Panc1 (cell line): Measurements from ENCODE around the gene SLC41A3. TPM values are rescaled to one million over a fixed set of nuclear protein-coding genes. Genes with fewer than 3 reads are reported as not detected.
"Not testable (repeated sequence)": the region's sequence is repeated elsewhere in the genome, so short reads cannot be mapped to it uniquely, and the experiment has no call there.

Source experiments
- ATAC-seq: fragments of 200-7000 bp; cut with Tn5 transposase; 2 replicates; pipeline ENCODE4 v1.9.1; 2020; ENCODE audit warnings: mild to moderate bottlenecking, moderate library complexity
- BruUV-seq: library from RNA; stranded (reverse); fragments of 400-500 nt; replicated peaks from 2 replicates; lab custom pipeline; 2021; lab: Mats Ljungman, UMichigan
- CTCF ChIA-PET: fragments of 300-600 bp; sonication (Branson Sonifier 250); formaldehyde crosslinking; loops from one replicate; lab custom pipeline; 2022; ENCODE audit warnings: antibody characterized with exemption; lab: Charles Lee
- POLR2A ChIA-PET: fragments of 300-600 bp; sonication (Branson Sonifier 250); formaldehyde crosslinking; loops from one replicate; lab custom pipeline; 2022; ENCODE audit warnings: antibody characterized with exemption; lab: Charles Lee
- DNase-seq: peaks from one replicate; pipeline ENCODE4 v3.0.0-alpha.2; 2010; ENCODE audit warnings: low read depth, low spot score
- H3K27ac ChIP-seq: 2 replicates; pipeline ENCODE4 v1.5.1; 2011; ENCODE audit warnings: mild to moderate bottlenecking, low read length, inconsistent platforms
- H3K27me3 ChIP-seq: fragments of 200-500 bp; sonication (Bioruptor generic); 2 replicates; pipeline ENCODE4 v1.6.0; 2014; ENCODE audit warnings: low read length, inconsistent platforms; ENCODE audit not compliant: control insufficient read depth, insufficient read depth
- H3K36me3 ChIP-seq: fragments of 200-500 bp; sonication (Bioruptor generic); 2 replicates; pipeline ENCODE4 v1.5.1; 2014; ENCODE audit warnings: inconsistent platforms, mild to moderate bottlenecking, low read length, moderate library complexity; ENCODE audit not compliant: control insufficient read depth, insufficient read depth
- H3K4me1 ChIP-seq: 2 replicates; pipeline ENCODE4 v1.5.1; 2011; ENCODE audit warnings: inconsistent platforms, mild to moderate bottlenecking, low read length, moderate library complexity; ENCODE audit not compliant: control insufficient read depth, insufficient read depth
- H3K4me3 ChIP-seq, 2 experiments: 2 replicates each; pipeline ENCODE4 v1.5.1; 2011 to 2012; ENCODE audit warnings: low read depth in 2 of 2, low read length in 2 of 2, mild to moderate bottlenecking in 2 of 2, inconsistent platforms in 1 of 2, moderate library complexity in 1 of 2
- H3K9me3 ChIP-seq: fragments of 200-500 bp; sonication (Bioruptor generic); 2 replicates; pipeline ENCODE4 v1.5.1; 2014; ENCODE audit warnings: low read depth, mild to moderate bottlenecking, inconsistent platforms, low read length, moderate library complexity; ENCODE audit not compliant: control insufficient read depth, insufficient read depth
- POLR2AphosphoS5 ChIP-seq: IDR thresholded peaks from 2 replicates; pipeline ENCODE4 v1.6.1; 2012; ENCODE audit warnings: mild to moderate bottlenecking, low read depth, low read length, moderate library complexity
- SIN3A ChIP-seq: IDR thresholded peaks from 2 replicates; pipeline ENCODE4 v1.6.1; 2012; ENCODE audit warnings: low read depth, mild to moderate bottlenecking, low read length, moderate library complexity, borderline replicate concordance; ENCODE audit not compliant: insufficient read depth
- TCF7L2 ChIP-seq: IDR thresholded peaks from 2 replicates; pipeline ENCODE4 v1.6.1; 2011; ENCODE audit warnings: mild to moderate bottlenecking, low read depth, low read length, inconsistent platforms
- in situ Hi-C: cut with HindIII; loops from 2 replicates; pipeline ENCODE4 v1.10.0; 2016; ENCODE audit warnings: low sequenced_read_pairs, low pct_unique_long_range_greater_than_20kb
- intact Hi-C: fragments of 100-400 bp; cut with micrococcal nuclease; formaldehyde crosslinking; loops from one replicate; pipeline ENCODE4 v1.10.0; 2022; ENCODE audit not compliant: unreplicated experiment
- total RNA-seq: library from RNA; stranded (reverse); gene quantifications from one replicate; pipeline ENCODE4 v1.2.1, GENCODE V29; 2021; ENCODE audit not compliant: unreplicated experiment
- TF ChIP-seq, protein P1 (sequence below): fragments of 450-650 bp; IDR thresholded peaks from 2 replicates; pipeline ENCODE4 v1.5.1; 2017; ENCODE audit warnings: mild to moderate bottlenecking
- TF ChIP-seq, protein P2 (sequence below), 2 experiments: IDR thresholded peaks; 2 replicates each; pipeline ENCODE4 v1.6.1; 2011 to 2012; ENCODE audit warnings: low read depth in 2 of 2, control low read depth in 1 of 2, low read length in 1 of 2, mild to moderate bottlenecking in 1 of 2, moderate library complexity in 1 of 2; ENCODE audit not compliant: insufficient read depth in 1 of 2

The SLC41A3 gene
- total RNA-seq, 1 experiment from 2014 or later = 39.0 TPM

DNA sequence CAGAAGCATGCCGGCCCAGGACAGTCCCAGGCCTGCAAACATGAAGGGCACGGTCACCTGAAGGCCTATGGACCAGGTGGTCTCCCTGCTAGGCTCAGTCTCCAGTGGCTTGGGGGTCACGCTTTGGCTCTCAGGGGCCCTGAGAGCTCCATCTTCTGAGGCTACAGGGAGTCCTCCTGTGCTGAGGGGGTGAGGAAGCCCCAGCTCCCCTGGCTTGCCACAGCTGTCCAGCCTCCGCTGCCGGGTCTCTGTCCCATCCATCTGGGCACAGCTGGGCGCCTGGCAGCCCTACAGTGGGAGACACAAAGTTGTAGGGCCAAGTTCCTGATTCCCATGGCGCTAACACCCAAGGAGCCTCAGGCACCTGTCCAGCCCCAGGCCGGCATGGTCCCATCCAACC lies 16.0 kb downstream of the SLC41A3 start:
- CTCF ChIA-PET = no interaction called here
- intact Hi-C loops = no loop called here
- no TSS peak for BruUV-seq

DNA sequence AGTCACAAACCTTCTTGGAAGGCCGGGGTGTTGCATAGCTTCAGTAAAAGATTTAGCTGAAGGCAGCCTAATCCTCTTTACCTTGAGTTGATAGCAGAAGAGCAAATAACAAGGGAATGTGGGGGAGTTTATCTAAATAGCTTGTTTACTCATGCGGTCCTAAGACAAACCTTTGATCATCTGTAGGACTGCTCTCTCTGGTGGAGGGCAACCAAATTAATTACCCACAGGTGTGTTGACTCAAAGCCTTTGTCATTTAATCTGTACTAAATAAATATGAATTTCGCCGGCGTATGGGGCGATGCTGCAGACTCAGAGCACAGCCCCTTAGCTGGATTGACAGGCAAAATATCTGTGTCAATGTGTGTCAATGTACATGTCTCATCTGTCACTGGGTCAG lies 17.2 kb downstream of the SLC41A3 start:
- H3K9me3 ChIP-seq, H3K4me3 ChIP-seq, H3K36me3 ChIP-seq, H3K4me1 ChIP-seq, in situ Hi-C loops, H3K27me3 ChIP-seq, CTCF ChIA-PET, intact Hi-C loops, H3K27ac ChIP-seq, ATAC-seq, BruUV-seq, POLR2A ChIA-PET, DNase-seq: not testable (repeated sequence)

More for the DNA sequence above, 16.0 kb downstream of the SLC41A3 start:
- TF ChIP-seq TCF7L2 = no peak
- TF ChIP-seq, protein P1, sequence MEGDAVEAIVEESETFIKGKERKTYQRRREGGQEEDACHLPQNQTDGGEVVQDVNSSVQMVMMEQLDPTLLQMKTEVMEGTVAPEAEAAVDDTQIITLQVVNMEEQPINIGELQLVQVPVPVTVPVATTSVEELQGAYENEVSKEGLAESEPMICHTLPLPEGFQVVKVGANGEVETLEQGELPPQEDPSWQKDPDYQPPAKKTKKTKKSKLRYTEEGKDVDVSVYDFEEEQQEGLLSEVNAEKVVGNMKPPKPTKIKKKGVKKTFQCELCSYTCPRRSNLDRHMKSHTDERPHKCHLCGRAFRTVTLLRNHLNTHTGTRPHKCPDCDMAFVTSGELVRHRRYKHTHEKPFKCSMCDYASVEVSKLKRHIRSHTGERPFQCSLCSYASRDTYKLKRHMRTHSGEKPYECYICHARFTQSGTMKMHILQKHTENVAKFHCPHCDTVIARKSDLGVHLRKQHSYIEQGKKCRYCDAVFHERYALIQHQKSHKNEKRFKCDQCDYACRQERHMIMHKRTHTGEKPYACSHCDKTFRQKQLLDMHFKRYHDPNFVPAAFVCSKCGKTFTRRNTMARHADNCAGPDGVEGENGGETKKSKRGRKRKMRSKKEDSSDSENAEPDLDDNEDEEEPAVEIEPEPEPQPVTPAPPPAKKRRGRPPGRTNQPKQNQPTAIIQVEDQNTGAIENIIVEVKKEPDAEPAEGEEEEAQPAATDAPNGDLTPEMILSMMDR = no peak
- TF ChIP-seq, protein P2, sequence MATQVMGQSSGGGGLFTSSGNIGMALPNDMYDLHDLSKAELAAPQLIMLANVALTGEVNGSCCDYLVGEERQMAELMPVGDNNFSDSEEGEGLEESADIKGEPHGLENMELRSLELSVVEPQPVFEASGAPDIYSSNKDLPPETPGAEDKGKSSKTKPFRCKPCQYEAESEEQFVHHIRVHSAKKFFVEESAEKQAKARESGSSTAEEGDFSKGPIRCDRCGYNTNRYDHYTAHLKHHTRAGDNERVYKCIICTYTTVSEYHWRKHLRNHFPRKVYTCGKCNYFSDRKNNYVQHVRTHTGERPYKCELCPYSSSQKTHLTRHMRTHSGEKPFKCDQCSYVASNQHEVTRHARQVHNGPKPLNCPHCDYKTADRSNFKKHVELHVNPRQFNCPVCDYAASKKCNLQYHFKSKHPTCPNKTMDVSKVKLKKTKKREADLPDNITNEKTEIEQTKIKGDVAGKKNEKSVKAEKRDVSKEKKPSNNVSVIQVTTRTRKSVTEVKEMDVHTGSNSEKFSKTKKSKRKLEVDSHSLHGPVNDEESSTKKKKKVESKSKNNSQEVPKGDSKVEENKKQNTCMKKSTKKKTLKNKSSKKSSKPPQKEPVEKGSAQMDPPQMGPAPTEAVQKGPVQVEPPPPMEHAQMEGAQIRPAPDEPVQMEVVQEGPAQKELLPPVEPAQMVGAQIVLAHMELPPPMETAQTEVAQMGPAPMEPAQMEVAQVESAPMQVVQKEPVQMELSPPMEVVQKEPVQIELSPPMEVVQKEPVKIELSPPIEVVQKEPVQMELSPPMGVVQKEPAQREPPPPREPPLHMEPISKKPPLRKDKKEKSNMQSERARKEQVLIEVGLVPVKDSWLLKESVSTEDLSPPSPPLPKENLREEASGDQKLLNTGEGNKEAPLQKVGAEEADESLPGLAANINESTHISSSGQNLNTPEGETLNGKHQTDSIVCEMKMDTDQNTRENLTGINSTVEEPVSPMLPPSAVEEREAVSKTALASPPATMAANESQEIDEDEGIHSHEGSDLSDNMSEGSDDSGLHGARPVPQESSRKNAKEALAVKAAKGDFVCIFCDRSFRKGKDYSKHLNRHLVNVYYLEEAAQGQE (IDR thresholded peaks at IDR 0.05; ENCODE audit: insufficient read depth in 1 of 2, low read depth in 2 of 2, low read length in 1 of 2) = no peak
- TF ChIP-seq POLR2AphosphoS5 = no peak
- no peak for TF ChIP-seq SIN3A
- Histone ChIP-seq H3K4me1 (no peaks in the 10 kb centered on the region), H3K27me3 (no peaks in the 10 kb centered on the region), H3K36me3 (no peaks in the 10 kb centered on the region), H3K4me3 (no peak overlapping the region), H3K9me3 (no peaks in the 10 kb centered on the region), H3K27ac (no peak overlapping the region)
- in situ Hi-C loops = no loop called here
- POLR2A ChIA-PET = no interaction called here
- DNase-seq = no peak
- ATAC-seq = no peak

DNA sequence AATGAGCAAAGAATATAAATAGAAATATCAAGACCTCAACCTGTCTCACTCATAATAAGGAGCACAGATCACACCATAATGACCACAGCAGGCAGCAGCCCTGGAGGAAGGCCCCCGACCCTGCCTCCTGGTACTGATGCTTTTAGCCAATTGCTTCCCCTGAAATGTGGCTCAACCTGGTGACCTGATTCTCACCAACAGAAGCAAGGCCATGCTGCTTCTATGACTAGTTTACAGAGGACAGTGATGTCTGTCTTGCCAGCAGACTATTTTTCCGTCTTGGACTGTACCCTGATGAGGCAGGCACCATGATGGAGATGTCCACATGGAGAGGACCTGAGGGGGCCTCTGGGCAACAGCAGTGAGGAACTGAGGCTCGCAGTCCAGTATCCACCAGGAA lies 18.0 kb downstream of the SLC41A3 start:
- H3K9me3 ChIP-seq = no peaks in the 10 kb centered on the region
- no peak overlapping the region for H3K27ac ChIP-seq
- ChIA-PET CTCF (no interaction called here), POLR2A (no interaction called here)
- no peak for TF ChIP-seq TCF7L2
- TF ChIP-seq POLR2AphosphoS5 = no peak
- no peak for TF ChIP-seq SIN3A
- TF ChIP-seq, protein P2 (IDR thresholded peaks at IDR 0.05; ENCODE audit: insufficient read depth in 1 of 2, low read depth in 2 of 2, low read length in 1 of 2) = no peak
- TF ChIP-seq, protein P1 = no peak
- no peaks in the 10 kb centered on the region for H3K4me1 ChIP-seq
- H3K36me3 ChIP-seq = no peaks in the 10 kb centered on the region
- no peak overlapping the region for H3K4me3 ChIP-seq
- DNase-seq = no peak
- intact Hi-C loops = no loop called here
- no peaks in the 10 kb centered on the region for H3K27me3 ChIP-seq
- in situ Hi-C loops = no loop called here
- ATAC-seq = no peak
- BruUV-seq = no TSS peak
